Measurements from ENCODE around the gene IGFBP1. TPM values are rescaled to one million over a fixed set of nuclear protein-coding genes. Genes with fewer than 3 reads are reported as not detected.

Gene IGFBP1
- total and polyA plus RNA-seq, 7 experiments from 2014 or later = not detected

GRCh38 chr7:45880433-45880860 is 7.8 kb upstream of the IGFBP1 start:
- ChIA-PET CTCF (no interaction called here), POLR2A (no interaction called here)
- no peaks in the 10 kb centered on the region for H3K36me3 ChIP-seq (ENCODE audit: control insufficient read depth in 2 of 3, insufficient read depth in 3 of 3, low read length in 3 of 3)
- peaks cover 0 to 29% (median 6%) of the 10 kb centered on the region in 11 donors for H3K9me3 Mint-ChIP-seq
- no peaks in the 10 kb centered on the region for H3K36me3 Mint-ChIP-seq
- H3K27me3 ChIP-seq (ENCODE audit: control insufficient read depth in 2 of 2, insufficient read depth in 2 of 2, low read length in 2 of 2) = no peaks in the 10 kb centered on the region
- no peaks in the 10 kb centered on the region for H3K4me1 Mint-ChIP-seq
- H3K27ac Mint-ChIP-seq = no peak overlapping the region
- no peak overlapping the region for H3K4me3 Mint-ChIP-seq
- no peak overlapping the region for H3K4me3 ChIP-seq (ENCODE audit: low read length)
- DNase-seq (no peak), ATAC-seq (no peak)
- no peaks in the 10 kb centered on the region for H3K4me1 ChIP-seq (ENCODE audit: control insufficient read depth in 2 of 2, insufficient read depth in 2 of 2, low read length in 2 of 2)
- no peak overlapping the region for H3K27ac ChIP-seq (ENCODE audit: low read depth, low read length)
- peaks cover 2 to 30% (median 13%) of the 10 kb centered on the region in 5 donors for H3K27me3 Mint-ChIP-seq
- intact Hi-C loops (cut with micrococcal nuclease) = loop anchor here in 1 of 2 donors (5.0 kb wide), 1 partner anchor 1107 kb away; no protein-coding TSS in a partner anchor
- no peaks in the 10 kb centered on the region for H3K9me3 ChIP-seq (ENCODE audit: control insufficient read depth in 2 of 3, low read length in 3 of 3)

- intact Hi-C loops (cut with micrococcal nuclease) = loop anchor here in 1 of 2 donors (5.0 kb wide), 1 partner anchor 1106 kb away; no protein-coding TSS in a partner anchor
- no peaks in the 10 kb centered on the region for H3K4me1 Mint-ChIP-seq
- H3K4me3 ChIP-seq (ENCODE audit: low read length) = no peak overlapping the region
- POLR2A ChIA-PET = no interaction called here
- H3K27me3 Mint-ChIP-seq = peaks cover 4 to 35% (median 18%) of the 10 kb centered on the region in 5 donors
- no peaks in the 10 kb centered on the region for H3K9me3 ChIP-seq (ENCODE audit: control insufficient read depth in 2 of 3, low read length in 3 of 3)
- no peak overlapping the region for H3K4me3 Mint-ChIP-seq
- H3K9me3 Mint-ChIP-seq = peaks cover 0 to 29% (median 6%) of the 10 kb centered on the region in 11 donors
- H3K27ac Mint-ChIP-seq = no peak overlapping the region
- H3K4me1 ChIP-seq (ENCODE audit: control insufficient read depth in 2 of 2, insufficient read depth in 2 of 2, low read length in 2 of 2) = no peaks in the 10 kb centered on the region
- ATAC-seq (no peak), DNase-seq (no peak)
- no peaks in the 10 kb centered on the region for H3K36me3 ChIP-seq (ENCODE audit: control insufficient read depth in 2 of 3, insufficient read depth in 3 of 3, low read length in 3 of 3)
- no peak overlapping the region for H3K27ac ChIP-seq (ENCODE audit: low read depth, low read length)
- no peaks in the 10 kb centered on the region for H3K27me3 ChIP-seq (ENCODE audit: control insufficient read depth in 2 of 2, insufficient read depth in 2 of 2, low read length in 2 of 2)
- no peaks in the 10 kb centered on the region for H3K36me3 Mint-ChIP-seq
- CTCF ChIA-PET = no interaction called here
Observed at GRCh38 chr7:45881280-45881758, 7.0 kb upstream of the IGFBP1 start.

GRCh38 chr7:45881759-45882464 is 6.4 kb upstream of the IGFBP1 start:
- Histone ChIP-seq H3K27ac (ENCODE audit: low read depth, low read length) (no peak overlapping the region), H3K4me1 (ENCODE audit: control insufficient read depth in 2 of 2, insufficient read depth in 2 of 2, low read length in 2 of 2) (no peaks in the 10 kb centered on the region), H3K4me3 (ENCODE audit: low read length) (no peak overlapping the region), H3K36me3 (ENCODE audit: control insufficient read depth in 2 of 3, insufficient read depth in 3 of 3, low read length in 3 of 3) (no peaks in the 10 kb centered on the region), H3K9me3 (ENCODE audit: control insufficient read depth in 2 of 3, low read length in 3 of 3) (no peaks in the 10 kb centered on the region), H3K27me3 (ENCODE audit: control insufficient read depth in 2 of 2, insufficient read depth in 2 of 2, low read length in 2 of 2) (no peaks in the 10 kb centered on the region)
- DNase-seq (no peak), ATAC-seq (no peak)
- ChIA-PET POLR2A (no interaction called here), CTCF (no interaction called here)
- peaks cover 7 to 41% (median 24%) of the 10 kb centered on the region in 5 donors for H3K27me3 Mint-ChIP-seq
- H3K4me3 Mint-ChIP-seq = peak overlapping the region in 1 of 10 donors; percentile 1
- H3K27ac Mint-ChIP-seq = no peak overlapping the region
- no peaks in the 10 kb centered on the region for H3K36me3 Mint-ChIP-seq
- no peaks in the 10 kb centered on the region for H3K4me1 Mint-ChIP-seq
- intact Hi-C loops (cut with micrococcal nuclease) = loop anchor here in 1 of 2 donors (5.0 kb wide), 1 partner anchor 1105 kb away; no protein-coding TSS in a partner anchor
- peaks cover 0 to 29% (median 6%) of the 10 kb centered on the region in 11 donors for H3K9me3 Mint-ChIP-seq

- no peaks in the 10 kb centered on the region for H3K36me3 Mint-ChIP-seq
- DNase-seq = no peak
- no peak overlapping the region for H3K27ac Mint-ChIP-seq
- ChIA-PET CTCF (no interaction called here), POLR2A (no interaction called here)
- Histone ChIP-seq H3K36me3 (ENCODE audit: control insufficient read depth in 2 of 3, insufficient read depth in 3 of 3, low read length in 3 of 3) (no peaks in the 10 kb centered on the region), H3K27me3 (ENCODE audit: control insufficient read depth in 2 of 2, insufficient read depth in 2 of 2, low read length in 2 of 2) (no peaks in the 10 kb centered on the region), H3K4me3 (ENCODE audit: low read length) (no peak overlapping the region), H3K27ac (ENCODE audit: low read depth, low read length) (no peak overlapping the region), H3K4me1 (ENCODE audit: control insufficient read depth in 2 of 2, insufficient read depth in 2 of 2, low read length in 2 of 2) (no peaks in the 10 kb centered on the region), H3K9me3 (ENCODE audit: control insufficient read depth in 2 of 3, low read length in 3 of 3) (no peaks in the 10 kb centered on the region)
- H3K9me3 Mint-ChIP-seq = peaks cover 0 to 26% (median 6%) of the 10 kb centered on the region in 11 donors
- ATAC-seq = no peak
- no peak overlapping the region for H3K4me3 Mint-ChIP-seq
- peaks cover 12 to 47% (median 28%) of the 10 kb centered on the region in 5 donors for H3K27me3 Mint-ChIP-seq
- intact Hi-C loops (cut with micrococcal nuclease) = loop anchor here in 1 of 2 donors (5.0 kb wide), 1 partner anchor 1105 kb away; no protein-coding TSS in a partner anchor
- no peaks in the 10 kb centered on the region for H3K4me1 Mint-ChIP-seq
Observed at GRCh38 chr7:45882465-45882810, 5.8 kb upstream of the IGFBP1 start.

- no peaks in the 10 kb centered on the region for H3K4me1 Mint-ChIP-seq
- Histone ChIP-seq H3K27me3 (ENCODE audit: control insufficient read depth in 2 of 2, insufficient read depth in 2 of 2, low read length in 2 of 2) (no peaks in the 10 kb centered on the region), H3K36me3 (ENCODE audit: control insufficient read depth in 2 of 3, insufficient read depth in 3 of 3, low read length in 3 of 3) (no peaks in the 10 kb centered on the region), H3K27ac (ENCODE audit: low read depth, low read length) (no peak overlapping the region), H3K4me3 (ENCODE audit: low read length) (no peak overlapping the region), H3K9me3 (ENCODE audit: control insufficient read depth in 2 of 3, low read length in 3 of 3) (no peaks in the 10 kb centered on the region), H3K4me1 (ENCODE audit: control insufficient read depth in 2 of 2, insufficient read depth in 2 of 2, low read length in 2 of 2) (no peaks in the 10 kb centered on the region)
- no peak overlapping the region for H3K4me3 Mint-ChIP-seq
- H3K27me3 Mint-ChIP-seq = peaks cover 25 to 57% (median 37%) of the 10 kb centered on the region in 5 donors
- ChIA-PET CTCF (no interaction called here), POLR2A (no interaction called here)
- no peak overlapping the region for H3K27ac Mint-ChIP-seq
- no peak for ATAC-seq
- intact Hi-C loops (cut with micrococcal nuclease) = loop anchor here in 1 of 2 donors (5.0 kb wide), 1 partner anchor 1103 kb away; no protein-coding TSS in a partner anchor
- peaks cover 0 to 9% (median under 1%) of the 10 kb centered on the region in 11 donors for H3K9me3 Mint-ChIP-seq
- no peaks in the 10 kb centered on the region for H3K36me3 Mint-ChIP-seq
- no peak for DNase-seq
Observed at GRCh38 chr7:45884136-45884535, 4.2 kb upstream of the IGFBP1 start.

- no peak overlapping the region for H3K4me3 ChIP-seq (ENCODE audit: low read length)
- no peak overlapping the region for H3K27ac ChIP-seq (ENCODE audit: low read depth, low read length)
- H3K9me3 ChIP-seq (ENCODE audit: control insufficient read depth in 2 of 3, low read length in 3 of 3) = no peaks in the 10 kb centered on the region
- Mint-ChIP-seq H3K9me3 (peaks cover 0 to 3% (median 0%) of the 10 kb centered on the region in 11 donors), H3K27me3 (peaks cover 36 to 64% (median 45%) of the 10 kb centered on the region in 5 donors), H3K4me1 (no peaks in the 10 kb centered on the region), H3K36me3 (no peaks in the 10 kb centered on the region), H3K4me3 (no peak overlapping the region), H3K27ac (no peak overlapping the region)
- no peaks in the 10 kb centered on the region for H3K27me3 ChIP-seq (ENCODE audit: control insufficient read depth in 2 of 2, insufficient read depth in 2 of 2, low read length in 2 of 2)
- H3K4me1 ChIP-seq (ENCODE audit: control insufficient read depth in 2 of 2, insufficient read depth in 2 of 2, low read length in 2 of 2) = no peaks in the 10 kb centered on the region
- ATAC-seq (no peak), DNase-seq (no peak)
- intact Hi-C loops (cut with micrococcal nuclease) = no loop called here
- ChIA-PET POLR2A (no interaction called here), CTCF (no interaction called here)
- no peaks in the 10 kb centered on the region for H3K36me3 ChIP-seq (ENCODE audit: control insufficient read depth in 2 of 3, insufficient read depth in 3 of 3, low read length in 3 of 3)
Observed at GRCh38 chr7:45885264-45885882, 2.9 kb upstream of the IGFBP1 start.
